ENCODE measurements around the gene LRP3. TPM values are rescaled to one million over a fixed set of nuclear protein-coding genes. Genes with fewer than 3 reads are reported as not detected.
"Not testable (repeated sequence)": the region's sequence is repeated elsewhere in the genome, so short reads cannot be mapped to it uniquely, and the experiment has no call there.

The LRP3 gene
- total RNA-seq, 2 donors from 2014 or later, result not detected

GRCh38 chr19:33204136-33204973 lies 10.2 kb downstream of the LRP3 start:
- no peaks in the 10 kb centered on the region for H3K36me3 Mint-ChIP-seq (ENCODE audit: low read depth)
- H3K27me3 Mint-ChIP-seq, result no peaks in the 10 kb centered on the region
- H3K27ac Mint-ChIP-seq, result no peak overlapping the region
- no peak overlapping the region for H3K4me3 Mint-ChIP-seq
- H3K4me1 Mint-ChIP-seq, result no peaks in the 10 kb centered on the region
- no peaks in the 10 kb centered on the region for H3K9me3 Mint-ChIP-seq
- ATAC-seq (replicated peaks), result no peak

- no peak overlapping the region for H3K27ac Mint-ChIP-seq
- H3K27me3 Mint-ChIP-seq, result no peaks in the 10 kb centered on the region
- ATAC-seq (replicated peaks), result no peak
- no peaks in the 10 kb centered on the region for H3K4me1 Mint-ChIP-seq
- H3K36me3 Mint-ChIP-seq (ENCODE audit: low read depth), result no peaks in the 10 kb centered on the region
- H3K9me3 Mint-ChIP-seq, result no peaks in the 10 kb centered on the region
- no peak overlapping the region for H3K4me3 Mint-ChIP-seq
These were observed 11.0 kb downstream of the LRP3 start for GRCh38 chr19:33205110-33205509.

GRCh38 chr19:33205531-33206260 lies 11.6 kb downstream of the LRP3 start:
- no peak overlapping the region for H3K27ac Mint-ChIP-seq
- ATAC-seq (replicated peaks), result no peak
- H3K27me3 Mint-ChIP-seq, result no peaks in the 10 kb centered on the region
- no peaks in the 10 kb centered on the region for H3K36me3 Mint-ChIP-seq (ENCODE audit: low read depth)
- H3K4me1 Mint-ChIP-seq, result no peaks in the 10 kb centered on the region
- no peaks in the 10 kb centered on the region for H3K9me3 Mint-ChIP-seq
- H3K4me3 Mint-ChIP-seq, result no peak overlapping the region

GRCh38 chr19:33206261-33207039 lies 12.3 kb downstream of the LRP3 start:
- no peak overlapping the region for H3K4me3 Mint-ChIP-seq

GRCh38 chr19:33207040-33207620 lies 13.0 kb downstream of the LRP3 start:
- no peaks in the 10 kb centered on the region for H3K4me1 Mint-ChIP-seq
- no peak for ATAC-seq (replicated peaks)
- no peak overlapping the region for H3K27ac Mint-ChIP-seq
- no peaks in the 10 kb centered on the region for H3K36me3 Mint-ChIP-seq (ENCODE audit: low read depth)
- no peak overlapping the region for H3K4me3 Mint-ChIP-seq
- H3K27me3 Mint-ChIP-seq, result no peaks in the 10 kb centered on the region
- no peaks in the 10 kb centered on the region for H3K9me3 Mint-ChIP-seq

More at GRCh38 chr19:33206261-33207039, 12.3 kb downstream of the LRP3 start:
- no peak overlapping the region for H3K27ac Mint-ChIP-seq
- no peaks in the 10 kb centered on the region for H3K36me3 Mint-ChIP-seq (ENCODE audit: low read depth)
- H3K27me3 Mint-ChIP-seq, result no peaks in the 10 kb centered on the region
- no peak for ATAC-seq (replicated peaks)
- no peaks in the 10 kb centered on the region for H3K4me1 Mint-ChIP-seq
- H3K9me3 Mint-ChIP-seq, result no peaks in the 10 kb centered on the region

GRCh38 chr19:33207903-33208302 lies 13.8 kb downstream of the LRP3 start:
- no peak for ATAC-seq (replicated peaks)
- Mint-ChIP-seq H3K4me3 (no peak overlapping the region), H3K4me1 (no peaks in the 10 kb centered on the region), H3K9me3 (no peaks in the 10 kb centered on the region), H3K27me3 (no peaks in the 10 kb centered on the region), H3K27ac (no peak overlapping the region), H3K36me3 (ENCODE audit: low read depth) (no peaks in the 10 kb centered on the region)

GRCh38 chr19:33208371-33208895 lies 14.3 kb downstream of the LRP3 start:
- Mint-ChIP-seq H3K27ac (no peak overlapping the region), H3K9me3 (no peaks in the 10 kb centered on the region), H3K27me3 (no peaks in the 10 kb centered on the region), H3K36me3 (ENCODE audit: low read depth) (no peaks in the 10 kb centered on the region), H3K4me1 (no peaks in the 10 kb centered on the region), H3K4me3 (no peak overlapping the region)
- ATAC-seq (replicated peaks), result no peak

- Mint-ChIP-seq H3K4me3 (no peak overlapping the region), H3K9me3 (no peaks in the 10 kb centered on the region), H3K27ac (no peak overlapping the region), H3K36me3 (ENCODE audit: low read depth) (no peaks in the 10 kb centered on the region), H3K4me1 (no peaks in the 10 kb centered on the region), H3K27me3 (no peaks in the 10 kb centered on the region)
- no peak for ATAC-seq (replicated peaks)
These were observed 15.0 kb downstream of the LRP3 start for GRCh38 chr19:33208904-33209849.

GRCh38 chr19:33209850-33210230 lies 15.7 kb downstream of the LRP3 start:
- not testable (repeated sequence) for H3K4me1 Mint-ChIP-seq; H3K27me3 Mint-ChIP-seq; H3K9me3 Mint-ChIP-seq; H3K36me3 Mint-ChIP-seq (ENCODE audit: low read depth); ATAC-seq (replicated peaks); H3K4me3 Mint-ChIP-seq; H3K27ac Mint-ChIP-seq

- no peaks in the 10 kb centered on the region for H3K4me1 Mint-ChIP-seq
- H3K27ac Mint-ChIP-seq, result no peak overlapping the region
- H3K36me3 Mint-ChIP-seq (ENCODE audit: low read depth), result no peaks in the 10 kb centered on the region
- H3K27me3 Mint-ChIP-seq, result no peaks in the 10 kb centered on the region
- no peak for ATAC-seq (replicated peaks)
- no peaks in the 10 kb centered on the region for H3K9me3 Mint-ChIP-seq
- H3K4me3 Mint-ChIP-seq, result no peak overlapping the region
These were observed 16.3 kb downstream of the LRP3 start for GRCh38 chr19:33210266-33210940.

GRCh38 chr19:33211794-33212435 lies 17.8 kb downstream of the LRP3 start:
- no peak overlapping the region for H3K27ac Mint-ChIP-seq
- H3K4me1 Mint-ChIP-seq, result no peaks in the 10 kb centered on the region
- no peak overlapping the region for H3K4me3 Mint-ChIP-seq
- no peak for ATAC-seq (replicated peaks)
- H3K27me3 Mint-ChIP-seq, result no peaks in the 10 kb centered on the region
- no peaks in the 10 kb centered on the region for H3K36me3 Mint-ChIP-seq (ENCODE audit: low read depth)
- H3K9me3 Mint-ChIP-seq, result no peaks in the 10 kb centered on the region

GRCh38 chr19:33212436-33213172 lies 18.5 kb downstream of the LRP3 start:
- no peak overlapping the region for H3K4me3 Mint-ChIP-seq
- no peaks in the 10 kb centered on the region for H3K9me3 Mint-ChIP-seq
- no peaks in the 10 kb centered on the region for H3K36me3 Mint-ChIP-seq (ENCODE audit: low read depth)
- no peaks in the 10 kb centered on the region for H3K4me1 Mint-ChIP-seq
- ATAC-seq (replicated peaks), result no peak
- H3K27me3 Mint-ChIP-seq, result no peaks in the 10 kb centered on the region
- H3K27ac Mint-ChIP-seq, result no peak overlapping the region

All from activated T-helper 17 cell treated with anti-CD3 and anti-CD28 coated beads, Interleukin-2, amount 50 U/mL, for 72 hours (primary cell).